B cell (primary cell): ENCODE data around the gene LGSN.

Experiments
- EZH2 ChIP-seq: IDR thresholded peaks from 2 replicates; pipeline ENCODE4 v1.6.1; 2012; ENCODE audit warnings: borderline replicate concordance, low read depth, mild to moderate bottlenecking, moderate library complexity, low read length; ENCODE audit not compliant: insufficient read depth, poor library complexity, severe bottlenecking
- TF ChIP-seq, protein P1 (sequence below): fragments of 200-600 bp; IDR thresholded peaks from one replicate; pipeline ENCODE4 v1.8.0; 2022; ENCODE audit warnings: antibody characterized with exemption, mild to moderate bottlenecking

DNA sequence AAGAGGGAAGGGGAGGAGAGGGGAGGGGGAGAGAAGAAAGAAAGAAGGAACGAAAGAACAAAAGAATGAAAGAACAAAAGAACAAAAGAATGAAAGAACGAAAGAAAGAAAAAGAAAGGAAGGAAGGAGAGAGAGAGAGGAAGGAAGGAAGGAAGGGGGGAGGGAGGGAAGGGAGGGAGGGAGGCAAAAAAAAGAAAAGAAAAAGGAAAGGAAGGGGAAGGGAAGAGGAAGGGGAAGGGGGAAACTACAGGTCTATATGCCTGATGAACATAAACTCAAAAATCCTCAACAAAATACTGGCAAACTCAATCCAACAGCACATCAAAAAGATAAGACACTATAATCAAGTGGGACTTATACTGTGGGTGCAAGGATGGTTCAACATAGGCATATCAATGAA, 13.7 kb upstream of the LGSN start:
- TF ChIP-seq, protein P1, sequence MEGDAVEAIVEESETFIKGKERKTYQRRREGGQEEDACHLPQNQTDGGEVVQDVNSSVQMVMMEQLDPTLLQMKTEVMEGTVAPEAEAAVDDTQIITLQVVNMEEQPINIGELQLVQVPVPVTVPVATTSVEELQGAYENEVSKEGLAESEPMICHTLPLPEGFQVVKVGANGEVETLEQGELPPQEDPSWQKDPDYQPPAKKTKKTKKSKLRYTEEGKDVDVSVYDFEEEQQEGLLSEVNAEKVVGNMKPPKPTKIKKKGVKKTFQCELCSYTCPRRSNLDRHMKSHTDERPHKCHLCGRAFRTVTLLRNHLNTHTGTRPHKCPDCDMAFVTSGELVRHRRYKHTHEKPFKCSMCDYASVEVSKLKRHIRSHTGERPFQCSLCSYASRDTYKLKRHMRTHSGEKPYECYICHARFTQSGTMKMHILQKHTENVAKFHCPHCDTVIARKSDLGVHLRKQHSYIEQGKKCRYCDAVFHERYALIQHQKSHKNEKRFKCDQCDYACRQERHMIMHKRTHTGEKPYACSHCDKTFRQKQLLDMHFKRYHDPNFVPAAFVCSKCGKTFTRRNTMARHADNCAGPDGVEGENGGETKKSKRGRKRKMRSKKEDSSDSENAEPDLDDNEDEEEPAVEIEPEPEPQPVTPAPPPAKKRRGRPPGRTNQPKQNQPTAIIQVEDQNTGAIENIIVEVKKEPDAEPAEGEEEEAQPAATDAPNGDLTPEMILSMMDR = no peak
- TF ChIP-seq EZH2 = no peak
